K562 (cell line): ENCODE measurements around the gene CSTF2T. TPM values are rescaled to one million over a fixed set of nuclear protein-coding genes. Genes with fewer than 3 reads are reported as not detected.
A peak's percentile ranks its signal among the peaks of the same experiment; 100 is the strongest.

Source experiments
- ATAC-seq: fragments of 200-7000 bp; cut with Tn5 transposase; 3 replicates; pipeline ENCODE4 v1.9.1; 2020; ENCODE audit warnings: moderate library complexity
- Bru-seq: library from RNA; stranded (reverse); fragments of 400-500 nt; gene quantifications from one replicate; lab custom pipeline; 2021; lab: Mats Ljungman, UMichigan
- BruChase-seq, 2 experiments: library from RNA; stranded (reverse); fragments of 400-500 nt; gene quantifications; one replicate each; lab custom pipeline; 2021; lab: Mats Ljungman, UMichigan
- BruUV-seq: library from RNA; stranded (reverse); fragments of 400-500 nt; replicated peaks from 2 replicates; lab custom pipeline; 2021; lab: Mats Ljungman, UMichigan
- CTCF ChIA-PET: fragments of 300-600 bp; formaldehyde crosslinking; extraction: SDS; loops from one replicate; lab custom pipeline; 2021; ENCODE audit warnings: low intra/inter-chr PET ratio; lab: Yijun Ruan, JAX
- POLR2A ChIA-PET: fragments of 300-600, 350-650 bp; sonication (Branson Sonifier 250); formaldehyde crosslinking; extraction: SDS; loops from one replicate; lab custom pipeline; 2021; ENCODE audit warnings: antibody characterized with exemption, inconsistent platforms; lab: Yijun Ruan, JAX
- DNase-seq, 4 experiments: peaks; one replicate each; pipeline versions ENCODE4 v3.0.0 to v3.0.0-alpha.2; 2011 to 2018; ENCODE audit warnings: low spot score in 3 of 4, mixed read lengths in 3 of 4; ENCODE audit errors: extremely low read depth in 1 of 4
- FAIRE-seq: peaks from 2 replicates; lab custom pipeline; 2011; peaks lifted over from hg19 to GRCh38; lab: Jason Lieb, UNC
- H2AFZ ChIP-seq: 2 replicates; pipeline ENCODE4 v1.6.0; 2011; ENCODE audit warnings: low read depth, low read length, control low read depth, inconsistent platforms
- H3K27ac ChIP-seq: fragments of 200-600 bp; 3 replicates; pipeline ENCODE4 v1.8.0; 2011; ENCODE audit warnings: low read depth, mild to moderate bottlenecking, control low read depth, inconsistent platforms, low read length, moderate library complexity, mixed read lengths; ENCODE audit errors: extremely low read depth
- H3K27me3 ChIP-seq, 2 experiments: fragments of 300-600 bp in 1 of 2; 2 replicates in 1 of 2; 3 replicates in 1 of 2; pipeline versions ENCODE4 v1.6.0 to v1.8.0; 2011; ENCODE audit warnings: inconsistent platforms in 2 of 2, low read length in 2 of 2, mild to moderate bottlenecking in 1 of 2, mixed read lengths in 1 of 2, moderate library complexity in 1 of 2; ENCODE audit not compliant: control insufficient read depth in 2 of 2, insufficient read depth in 2 of 2
- H3K36me3 ChIP-seq: fragments of 300-600 bp; 3 replicates; pipeline ENCODE4 v1.8.0; 2011; ENCODE audit warnings: mild to moderate bottlenecking, low read length, inconsistent platforms; ENCODE audit not compliant: control insufficient read depth, insufficient read depth
- H3K4me1 ChIP-seq, 2 experiments: fragments of 200-600 bp in 1 of 2; replicated peaks in 1 of 2; 2 replicates in 1 of 2; 3 replicates in 1 of 2; pipeline versions ENCODE4 v1.5.1 to v1.8.0; 2011; ENCODE audit warnings: inconsistent platforms in 2 of 2, low read length in 2 of 2, mild to moderate bottlenecking in 1 of 2, mixed read lengths in 1 of 2, moderate library complexity in 1 of 2; ENCODE audit not compliant: control insufficient read depth in 2 of 2, insufficient read depth in 2 of 2
- H3K4me2 ChIP-seq: 2 replicates; pipeline ENCODE4 v1.6.1; 2011; ENCODE audit warnings: low read length, control low read depth, inconsistent platforms, mixed read lengths; ENCODE audit not compliant: insufficient read depth
- H3K4me3 ChIP-seq: fragments of 200-600 bp; sonication (generic), shearing (Covaris generic); 2 replicates; pipeline ENCODE4 v1.5.1; 2016; ENCODE audit warnings: control low read depth, inconsistent platforms
- H3K79me2 ChIP-seq: fragments of 200-600 bp; 3 replicates; pipeline ENCODE4 v1.8.0; 2011; ENCODE audit warnings: low read length, inconsistent platforms; ENCODE audit not compliant: control insufficient read depth, insufficient read depth
- H3K9ac ChIP-seq, 2 experiments: 2 replicates each; pipeline versions ENCODE4 v1.6.0 to v1.6.1; 2011; ENCODE audit warnings: low read depth in 2 of 2, low read length in 2 of 2, control low read depth in 1 of 2, inconsistent platforms in 1 of 2, mild to moderate bottlenecking in 1 of 2, mixed read lengths in 1 of 2; ENCODE audit not compliant: insufficient read depth in 1 of 2
- H3K9me1 ChIP-seq: one replicate; pipeline ENCODE4 v1.6.0; 2011; ENCODE audit warnings: inconsistent platforms, mild to moderate bottlenecking, low read length, moderate library complexity; ENCODE audit not compliant: control insufficient read depth, insufficient read depth
- H3K9me3 ChIP-seq: replicated peaks from 2 replicates; pipeline ENCODE4 v1.5.1; 2011; ENCODE audit warnings: low read depth, low read length, inconsistent platforms; ENCODE audit not compliant: control insufficient read depth, insufficient read depth
- H4K20me1 ChIP-seq: replicated peaks from 2 replicates; pipeline ENCODE4 v1.6.1; 2011; ENCODE audit warnings: low read length, inconsistent platforms, mixed read lengths; ENCODE audit not compliant: control insufficient read depth, insufficient read depth
- BRD4 ChIP-seq: fragments of 200-600 bp; sonication (generic); IDR thresholded peaks from 2 replicates; pipeline ENCODE4 v1.6.1; 2017; ENCODE audit warnings: inconsistent platforms
- CBX3 ChIP-seq, 2 experiments: IDR thresholded peaks; 1 replicate in 1 of 2; 2 replicates in 1 of 2; pipeline ENCODE4 v1.6.1; 2012; ENCODE audit warnings: inconsistent platforms in 2 of 2, low read length in 2 of 2, borderline replicate concordance in 1 of 2, control low read depth in 1 of 2
- ETS2 ChIP-seq: IDR thresholded peaks from 2 replicates; pipeline ENCODE4 v1.6.1; 2016; ENCODE audit warnings: borderline replicate concordance, missing genetic modification characterization, mild to moderate bottlenecking, moderate library complexity, missing compliant biosample characterization; ENCODE audit not compliant: poor library complexity, severe bottlenecking
- FOSL1 ChIP-seq: fragments of 200-800 bp; sonication (Bioruptor generic); conservative IDR thresholded peaks from 2 replicates; pipeline ENCODE4 v1.6.1; 2016; ENCODE audit warnings: missing genetic modification characterization, missing compliant biosample characterization
- FUS ChIP-seq: fragments of 200-400 bp; formaldehyde crosslinking; optimal IDR thresholded peaks from 2 replicates; pipeline ENCODE3; 2017; ENCODE audit warnings: low read depth, low read length
- NEUROD1 ChIP-seq: fragments of 150-350 bp; IDR thresholded peaks from 2 replicates; pipeline ENCODE4 v1.6.1; 2014; ENCODE audit warnings: borderline replicate concordance, low read length, low read depth; ENCODE audit not compliant: partially characterized antibody
- POLR2G ChIP-seq: fragments of 200-400 bp; formaldehyde crosslinking; IDR thresholded peaks from 2 replicates; pipeline ENCODE4 v1.6.1; 2017; ENCODE audit warnings: low read depth, mild to moderate bottlenecking, antibody characterized with exemption, low read length, moderate library complexity
- SIN3A ChIP-seq, 2 experiments: fragments of 150-350 bp in 1 of 2; IDR thresholded peaks; 2 replicates each; pipeline ENCODE4 v1.6.1; 2011 to 2016; ENCODE audit warnings: borderline replicate concordance in 2 of 2, low read depth in 2 of 2, low read length in 2 of 2, mild to moderate bottlenecking in 2 of 2, moderate library complexity in 2 of 2; ENCODE audit not compliant: control insufficient read depth in 1 of 2
- TEAD1 ChIP-seq, 2 experiments: fragments of 450-650 bp in 1 of 2; sonication (generic) in 1 of 2; formaldehyde crosslinking; IDR thresholded peaks; 2 replicates each; pipeline versions ENCODE4 v1.4.0 to v1.8.0; 2020 to 2022; ENCODE audit warnings: mild to moderate bottlenecking in 2 of 2, missing genetic modification reagents in 1 of 2
- TRIM24 ChIP-seq, 2 experiments: fragments of 450-650 bp; IDR thresholded peaks; 2 replicates each; pipeline ENCODE4 v1.6.1; 2016
- ZNF639 ChIP-seq, 2 experiments: fragments of 200-800 bp in 1 of 2; sonication (Bioruptor generic) in 1 of 2; sonication (generic) in 1 of 2; formaldehyde crosslinking in 1 of 2; IDR thresholded peaks in 1 of 2; conservative IDR thresholded peaks in 1 of 2; 2 replicates each; pipeline versions ENCODE4 v1.5.0 to v1.6.1; 2016 to 2020; ENCODE audit warnings: missing compliant biosample characterization in 1 of 2, missing genetic modification characterization in 1 of 2, missing genetic modification reagents in 1 of 2
- WGBS: fragments of 100-300 bp; shearing (Covaris generic); methylation state at CpG from one replicate; pipeline ENCODE4 v1.1.6; 2016; ENCODE audit warnings: low coverage, mixed read lengths; ENCODE audit not compliant: insufficient coverage; ENCODE audit errors: missing lambda C conversion rate; 5-methylcytosine and 5-hydroxymethylcytosine counted together
- in situ Hi-C: fragments of 300-500 bp; cut with MboI; formaldehyde crosslinking; loops from 4 replicates; pipeline ENCODE4 v1.15.0; 2018; ENCODE audit warnings: inconsistent platforms, mixed read lengths
- intact Hi-C: fragments of 100-400 bp; cut with micrococcal nuclease; formaldehyde crosslinking; loops from 2 replicates; pipeline ENCODE4 v1.14.2; 2022
- long read RNA-seq, 3 experiments: library from polyadenylated mRNA in 2 of 3; library from RNA in 1 of 3; unstranded in 2 of 3; stranded (forward) in 1 of 3; transcript quantifications; one replicate each; pipeline ENCODE4 v2.0.0, GENCODE V29; 2019 to 2022
- polyA minus RNA-seq, 3 experiments: library from RNA; depleted of rRNA, polyadenylated mRNA; stranded (reverse); fragments of >200 nt; gene quantifications; 2 replicates each; pipeline ENCODE4 v1.2.3, GENCODE V29; 2011
- polyA plus RNA-seq, 8 experiments: library from polyadenylated mRNA; depleted of rRNA in 4 of 8; stranded (reverse) in 5 of 8; unstranded in 3 of 8; fragments of >200 nt; fragmentation: Nextera tagmentation in 2 of 8; fragmentation: Illumina TruSeq in 1 of 8; extraction: Ambion mirVana in 2 of 8; extraction: Trizol in 1 of 8; gene quantifications; 2 replicates each; pipeline versions ENCODE4 v1.2.1 to v1.2.3, GENCODE V29; 2011 to 2014; ENCODE audit warnings: inconsistent platforms in 1 of 8, missing spikeins in 1 of 8
- total RNA-seq, 7 experiments: library from RNA; depleted of rRNA in 6 of 7; stranded (reverse); fragments of >200 nt in 6 of 7; fragmentation: Illumina TruSeq in 2 of 7; extraction: Trizol in 2 of 7; gene quantifications; 2 replicates each; pipeline versions ENCODE4 v1.2.1 to v1.2.3, GENCODE V29; 2011 to 2021; ENCODE audit warnings: low replicate concordance in 1 of 7
- TF ChIP-seq, protein P1 (sequence below): fragments of 250-450 bp; sonication (Bioruptor Pico); IDR thresholded peaks from 2 replicates; pipeline ENCODE4 v1.8.0; 2022; ENCODE audit warnings: moderate library complexity, mild to moderate bottlenecking, inconsistent platforms

Gene CSTF2T
- total RNA-seq (2011; cell fraction: chromatin; rRNA removed; ENCODE audit: low replicate concordance), result 6.8 and 12.1 TPM in 2 replicates
- 7.9 and 8.2 TPM in 2 replicates for total RNA-seq (2011; cell fraction: nucleolus; rRNA removed)
- 13.6 and 17.5 TPM in 2 replicates for total RNA-seq (2011; cell fraction: nucleoplasm; rRNA removed)
- 24.2 and 30.7 TPM in 2 replicates for total RNA-seq (2014; rRNA removed)
- total RNA-seq (2014; rRNA removed; fragmentation: Illumina TruSeq; extraction: Trizol), result 28.6 and 30.9 TPM in 2 replicates
- total RNA-seq (2015; rRNA removed; fragmentation: Illumina TruSeq; extraction: Trizol), result 31.5 and 32.2 TPM in 2 replicates
- 26.4 and 30.3 TPM in 2 replicates for total RNA-seq (2021)
- polyA plus RNA-seq (2011; rRNA removed), result 13.7 and 15.8 TPM in 2 replicates
- polyA plus RNA-seq (2011; cell fraction: cytosol; rRNA removed), result 7.6 and 8.0 TPM in 2 replicates
- 7.6 and 9.5 TPM in 2 replicates for polyA plus RNA-seq (2011; cell fraction: nucleus; rRNA removed)
- 26.4 and 27.4 TPM in 2 replicates for polyA plus RNA-seq (2012)
- polyA plus RNA-seq (2014; fragmentation: Illumina TruSeq; extraction: Trizol), result 29.5 and 32.4 TPM in 2 replicates
- polyA plus RNA-seq (2014; fragmentation: Nextera tagmentation; extraction: Ambion mirVana), result 10 to 100 TPM; 10.3 to 15.5 TPM
- polyA plus RNA-seq (2014; rRNA removed), result 20.1 and 20.2 TPM in 2 replicates
- 16.5 and 19.9 TPM in 2 replicates for polyA minus RNA-seq (2011; rRNA and poly(A)+ RNA removed)
- polyA minus RNA-seq (2011; cell fraction: cytosol; rRNA and poly(A)+ RNA removed), result 6.7 and 7.2 TPM in 2 replicates
- polyA minus RNA-seq (2011; cell fraction: nucleus; rRNA and poly(A)+ RNA removed), result 12.5 and 21.8 TPM in 2 replicates
- percentile 97 among the genes with signal in this experiment for Bru-seq, nascent RNA
- BruChase-seq, experiment 1, labeled RNA remaining after a 2-hour chase, result percentile 97 among the genes with signal in this experiment
- percentile 97 among the genes with signal in this experiment for BruChase-seq, experiment 2, labeled RNA remaining after a 6-hour chase
- long read RNA-seq, experiment 1, full-length matches to known transcripts, result 51 of 53 reads
- long read RNA-seq, experiment 1, partial matches to known transcripts, result 0 of 53 reads
- long read RNA-seq, experiment 1, other reads (novel, unspliced or antisense), result 2 of 53 reads
- long read RNA-seq, experiment 2, full-length matches to known transcripts, result 47 of 47 reads
- long read RNA-seq, experiment 2, partial matches to known transcripts, result 0 of 47 reads
- long read RNA-seq, experiment 2, other reads (novel, unspliced or antisense), result 0 of 47 reads
- long read RNA-seq, experiment 3, full-length matches to known transcripts, result 46 of 46 reads
- long read RNA-seq, experiment 3, partial matches to known transcripts, result 0 of 46 reads
- long read RNA-seq, experiment 3, other reads (novel, unspliced or antisense), result 0 of 46 reads

- H3K9ac ChIP-seq, result peak within 1 kb of the TSS; percentile 87 to 93
- ATAC-seq, result peak; percentile 94
- intact Hi-C loops (no loop called here), in situ Hi-C loops (no loop called here)
- H4K20me1 ChIP-seq, result peaks cover 8% of the 10 kb centered on the region; the same call in 1 of the 2 replicates
- peaks cover 34% of the 10 kb centered on the region for H3K79me2 ChIP-seq
- H3K4me1 ChIP-seq, result peaks cover 11 to 13% of the 10 kb centered on the region in 2 experiments
- peak within 1 kb of the TSS; percentile 88 for H3K4me2 ChIP-seq
- peaks cover 29% of the 10 kb centered on the region; the same call in 2 of the 3 replicates for H3K36me3 ChIP-seq
- peak within 1 kb of the TSS; percentile 98 for H3K27ac ChIP-seq
- H3K27me3 ChIP-seq, result no peaks in the 10 kb centered on the region
- DNase-seq, result peak; percentile 76 to 96 (median 81)
- WGBS, result under 1% methylated on average over 45 of the region's 45 CpGs
- no TSS peak for BruUV-seq
- peak within 1 kb of the TSS; percentile 67 for H3K4me3 ChIP-seq
- peak; percentile 97 for FAIRE-seq
- H3K9me3 ChIP-seq, result no peaks in the 10 kb centered on the region
- peak within 1 kb of the TSS; percentile 99 for H2AFZ ChIP-seq
- ChIA-PET CTCF (no interaction called here), POLR2A (interaction anchor here (1.6 kb wide), 1 partner anchor 10 kb away, joined by 5 read pairs; no protein-coding TSS in a partner anchor)
- no peaks in the 10 kb centered on the region for H3K9me1 ChIP-seq
- TF ChIP-seq BRD4 (peak; percentile 94), FUS (no peak), TRIM24 (IDR thresholded peaks at IDR 0.05) (peak; percentile 40 to 100; a peak in 2 of 4 replicates), TEAD1 (CRISPR knock-in tag; IDR thresholded peaks at IDR 0.05) (0 out of 4 replicates have a peak, but pooled peaks of 1 of the 2 experiments have one; percentile 33), ETS2 (no peak), POLR2G (peak; percentile 69), NEUROD1 (peak; percentile 75), CBX3 (IDR thresholded peaks at IDR 0.05; ENCODE audit: borderline replicate concordance in 1 of 2, low read length in 2 of 2) (peak in 1 of 2 experiments; percentile 94; a peak in 2 of 3 replicates), SIN3A (IDR thresholded peaks at IDR 0.05; ENCODE audit: borderline replicate concordance in 2 of 2, control insufficient read depth in 1 of 2, low read depth in 2 of 2, low read length in 2 of 2) (peak in 1 of 2 experiments; percentile 74; a peak in 1 of 4 replicates), ZNF639 (CRISPR knock-in tag; conservative IDR thresholded peaks at IDR 0.05 in 1 of 2, IDR thresholded peaks at IDR 0.05 in 1 of 2) (peak in 1 of 2 experiments; percentile 89; a peak in 2 of 4 replicates), FOSL1 (tag) (no peak; the same call in 1 of the 2 replicates)
- TF ChIP-seq, protein P1, sequence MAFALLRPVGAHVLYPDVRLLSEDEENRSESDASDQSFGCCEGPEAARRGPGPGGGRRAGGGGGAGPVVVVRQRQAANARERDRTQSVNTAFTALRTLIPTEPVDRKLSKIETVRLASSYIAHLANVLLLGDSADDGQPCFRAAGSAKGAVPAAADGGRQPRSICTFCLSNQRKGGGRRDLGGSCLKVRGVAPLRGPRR (CRISPR knock-in tag), result no peak
These were observed at the start of gene CSTF2T for GRCh38 chr10:51699475-51700227. Gene CSTF2T, minus strand, starts transcription at chr10:51699595. Its CDS starts 46 bp downstream, at chr10:51699549.
